ENCODE measurements around the gene DOCK3. TPM values are rescaled to one million over a fixed set of nuclear protein-coding genes. Genes with fewer than 3 reads are reported as not detected.
"Not testable (repeated sequence)": the region's sequence is repeated elsewhere in the genome, so short reads cannot be mapped to it uniquely, and the experiment has no call there.

Gene DOCK3
- total RNA-seq, 1 experiment from 2014 or later, result 0.12 TPM

GRCh38 chr3:50885070-50885850, 210.5 kb downstream of the DOCK3 start:
- peak; percentile 7 for DNase-seq (ENCODE audit: low read depth)

GRCh38 chr3:50890688-50891344, 216.1 kb downstream of the DOCK3 start:
- no peak for DNase-seq (ENCODE audit: low read depth)

- not testable (repeated sequence) for DNase-seq (ENCODE audit: low read depth)
Measured at GRCh38 chr3:50901097-50901496, 226.4 kb downstream of the DOCK3 start.

GRCh38 chr3:50912746-50913145, 238.0 kb downstream of the DOCK3 start:
- DNase-seq (ENCODE audit: low read depth), result no peak

- peak; percentile 5 for DNase-seq (ENCODE audit: low read depth)
Measured at GRCh38 chr3:50913260-50913659, 238.5 kb downstream of the DOCK3 start.

GRCh38 chr3:50922071-50922470, 247.3 kb downstream of the DOCK3 start:
- not testable (repeated sequence) for DNase-seq (ENCODE audit: low read depth)

- no peak for DNase-seq (ENCODE audit: low read depth)
Measured at GRCh38 chr3:50923955-50924354, 249.2 kb downstream of the DOCK3 start.

GRCh38 chr3:50924638-50925037, 249.9 kb downstream of the DOCK3 start:
- no peak for DNase-seq (ENCODE audit: low read depth)

- no peak for DNase-seq (ENCODE audit: low read depth)
Measured at GRCh38 chr3:50926868-50927267, 252.1 kb downstream of the DOCK3 start.

GRCh38 chr3:50930371-50931208, 255.9 kb downstream of the DOCK3 start:
- no peak for DNase-seq (ENCODE audit: low read depth)

GRCh38 chr3:50932918-50933317, 258.2 kb downstream of the DOCK3 start:
- DNase-seq (ENCODE audit: low read depth), result not testable (repeated sequence)

- DNase-seq (ENCODE audit: low read depth), result no peak
Measured at GRCh38 chr3:50936389-50936788, 261.7 kb downstream of the DOCK3 start.

- no peak for DNase-seq (ENCODE audit: low read depth)
Measured at GRCh38 chr3:50947419-50947818, 272.7 kb downstream of the DOCK3 start.

GRCh38 chr3:50950591-50950990, 275.9 kb downstream of the DOCK3 start:
- DNase-seq (ENCODE audit: low read depth), result no peak

- no peak for DNase-seq (ENCODE audit: low read depth)
Measured at GRCh38 chr3:50953825-50954414, 279.2 kb downstream of the DOCK3 start.

- DNase-seq (ENCODE audit: low read depth), result no peak
Measured at GRCh38 chr3:50961386-50961785, 286.7 kb downstream of the DOCK3 start.

GRCh38 chr3:50971487-50971924, 296.8 kb downstream of the DOCK3 start:
- DNase-seq (ENCODE audit: low read depth), result peak; percentile 51

- no peak for DNase-seq (ENCODE audit: low read depth)
Measured at GRCh38 chr3:50972029-50972428, 297.3 kb downstream of the DOCK3 start.

GRCh38 chr3:50978586-50978985, 303.9 kb downstream of the DOCK3 start:
- DNase-seq (ENCODE audit: low read depth), result not testable (repeated sequence)

GRCh38 chr3:50978991-50979667, 304.4 kb downstream of the DOCK3 start:
- no peak for DNase-seq (ENCODE audit: low read depth)

All from RPMI7951 (cell line).